Measurements from ENCODE around the gene MIPOL1.

MIPOL1 gene

DNA sequence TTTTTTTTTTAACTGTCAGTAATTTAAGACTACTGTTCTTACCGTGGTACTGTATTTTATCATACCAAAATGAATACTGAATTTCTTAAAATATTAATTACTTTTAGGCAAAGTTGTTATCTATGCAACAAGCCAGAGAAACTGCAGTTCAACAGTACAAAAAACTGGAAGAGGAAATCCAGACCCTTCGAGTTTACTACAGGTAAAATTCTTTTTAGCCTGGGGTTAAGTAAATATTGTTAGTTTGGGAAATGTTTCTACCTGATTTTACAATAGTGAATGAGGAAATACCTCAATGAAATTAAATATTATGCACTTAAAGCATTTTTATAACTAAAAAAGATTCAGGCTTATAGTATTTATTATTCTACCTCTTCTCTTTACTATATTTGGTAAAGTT is 225.0 kb downstream of the MIPOL1 start:
- TF ChIP-seq ZFP69B (tag by site-specific recombination; IDR thresholded peaks at IDR 0.05): no peak
- TF ChIP-seq ZNF768 (tag by site-specific recombination; IDR thresholded peaks at IDR 0.05): no peak
- TF ChIP-seq ZNF776 (tag by site-specific recombination; IDR thresholded peaks at IDR 0.05; ENCODE audit: borderline replicate concordance): no peak
- TF ChIP-seq ZNF2 (tag by site-specific recombination; IDR thresholded peaks at IDR 0.05): no peak
- TF ChIP-seq, protein P1, sequence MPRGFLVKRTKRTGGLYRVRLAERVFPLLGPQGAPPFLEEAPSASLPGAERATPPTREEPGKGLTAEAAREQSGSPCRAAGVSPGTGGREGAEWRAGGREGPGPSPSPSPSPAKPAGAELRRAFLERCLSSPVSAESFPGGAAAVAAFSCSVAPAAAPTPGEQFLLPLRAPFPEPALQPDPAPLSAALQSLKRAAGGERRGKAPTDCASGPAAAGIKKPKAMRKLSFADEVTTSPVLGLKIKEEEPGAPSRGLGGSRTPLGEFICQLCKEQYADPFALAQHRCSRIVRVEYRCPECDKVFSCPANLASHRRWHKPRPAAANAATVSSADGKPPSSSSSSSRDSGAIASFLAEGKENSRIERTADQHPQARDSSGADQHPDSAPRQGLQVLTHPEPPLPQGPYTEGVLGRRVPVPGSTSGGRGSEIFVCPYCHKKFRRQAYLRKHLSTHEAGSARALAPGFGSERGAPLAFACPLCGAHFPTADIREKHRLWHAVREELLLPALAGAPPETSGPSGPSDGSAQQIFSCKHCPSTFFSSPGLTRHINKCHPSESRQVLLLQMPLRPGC (tag by site-specific recombination; IDR thresholded peaks at IDR 0.05): no peak
- no peak for TF ChIP-seq KLF9 (tag by site-specific recombination; IDR thresholded peaks at IDR 0.05; ENCODE audit: low read depth)
- TF ChIP-seq ZNF24 (tag by site-specific recombination; IDR thresholded peaks at IDR 0.05): no peak
- no peak for TF ChIP-seq ZEB2 (tag by site-specific recombination; IDR thresholded peaks at IDR 0.05)
- Histone ChIP-seq H3K27ac (ENCODE audit: extremely low read depth, low read depth, low read length) (no peak overlapping the region), H3K4me3 (ENCODE audit: low read depth, low read length) (no peak overlapping the region), H3K9me3 (ENCODE audit: control insufficient read depth, insufficient read depth, low read depth, low read length) (no peaks in the 10 kb centered on the region), H3K36me3 (ENCODE audit: control insufficient read depth in 2 of 2, insufficient read depth in 1 of 2, low read length in 2 of 2) (no peaks in the 10 kb centered on the region), H3K4me1 (ENCODE audit: control insufficient read depth, insufficient read depth, low read length) (no peaks in the 10 kb centered on the region)
- CTCF ChIA-PET: no interaction called here
- POLR2A ChIA-PET: no interaction called here

DNA sequence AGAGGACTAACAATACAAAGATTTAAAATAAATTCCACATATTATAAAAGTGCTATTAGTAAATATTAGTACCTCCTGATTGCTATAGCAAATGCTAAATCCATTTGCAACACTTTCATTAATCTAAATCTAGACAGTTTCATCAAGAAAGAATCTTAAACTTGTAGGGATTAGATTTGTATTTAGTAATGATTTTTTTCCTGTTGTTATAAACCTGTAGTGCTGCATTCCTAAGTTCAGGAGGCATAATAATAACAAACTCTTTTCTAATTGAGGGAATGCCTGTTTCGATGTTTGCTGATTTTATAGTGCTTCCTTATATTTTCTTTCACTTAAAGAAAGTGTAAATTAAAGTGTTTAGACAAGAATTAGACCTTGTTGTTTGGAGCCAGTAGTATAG is 231.2 kb downstream of the MIPOL1 start:
- no peaks in the 10 kb centered on the region for H3K4me1 ChIP-seq (ENCODE audit: control insufficient read depth, insufficient read depth, low read length)
- TF ChIP-seq ZNF37A (tag by site-specific recombination; IDR thresholded peaks at IDR 0.05) (no peak), ZBTB17 (tag by site-specific recombination; IDR thresholded peaks at IDR 0.05) (no peak), ZNF221 (tag by site-specific recombination; IDR thresholded peaks at IDR 0.05; ENCODE audit: borderline replicate concordance) (no peak), ZNF555 (tag by site-specific recombination; conservative IDR thresholded peaks at IDR 0.05) (no peak)
- TF ChIP-seq, protein P2, sequence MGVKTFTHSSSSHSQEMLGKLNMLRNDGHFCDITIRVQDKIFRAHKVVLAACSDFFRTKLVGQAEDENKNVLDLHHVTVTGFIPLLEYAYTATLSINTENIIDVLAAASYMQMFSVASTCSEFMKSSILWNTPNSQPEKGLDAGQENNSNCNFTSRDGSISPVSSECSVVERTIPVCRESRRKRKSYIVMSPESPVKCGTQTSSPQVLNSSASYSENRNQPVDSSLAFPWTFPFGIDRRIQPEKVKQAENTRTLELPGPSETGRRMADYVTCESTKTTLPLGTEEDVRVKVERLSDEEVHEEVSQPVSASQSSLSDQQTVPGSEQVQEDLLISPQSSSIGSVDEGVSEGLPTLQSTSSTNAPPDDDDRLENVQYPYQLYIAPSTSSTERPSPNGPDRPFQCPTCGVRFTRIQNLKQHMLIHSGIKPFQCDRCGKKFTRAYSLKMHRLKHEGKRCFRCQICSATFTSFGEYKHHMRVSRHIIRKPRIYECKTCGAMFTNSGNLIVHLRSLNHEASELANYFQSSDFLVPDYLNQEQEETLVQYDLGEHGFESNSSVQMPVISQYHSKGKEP (tag by site-specific recombination; IDR thresholded peaks at IDR 0.05): no peak
- TF ChIP-seq, protein P3, sequence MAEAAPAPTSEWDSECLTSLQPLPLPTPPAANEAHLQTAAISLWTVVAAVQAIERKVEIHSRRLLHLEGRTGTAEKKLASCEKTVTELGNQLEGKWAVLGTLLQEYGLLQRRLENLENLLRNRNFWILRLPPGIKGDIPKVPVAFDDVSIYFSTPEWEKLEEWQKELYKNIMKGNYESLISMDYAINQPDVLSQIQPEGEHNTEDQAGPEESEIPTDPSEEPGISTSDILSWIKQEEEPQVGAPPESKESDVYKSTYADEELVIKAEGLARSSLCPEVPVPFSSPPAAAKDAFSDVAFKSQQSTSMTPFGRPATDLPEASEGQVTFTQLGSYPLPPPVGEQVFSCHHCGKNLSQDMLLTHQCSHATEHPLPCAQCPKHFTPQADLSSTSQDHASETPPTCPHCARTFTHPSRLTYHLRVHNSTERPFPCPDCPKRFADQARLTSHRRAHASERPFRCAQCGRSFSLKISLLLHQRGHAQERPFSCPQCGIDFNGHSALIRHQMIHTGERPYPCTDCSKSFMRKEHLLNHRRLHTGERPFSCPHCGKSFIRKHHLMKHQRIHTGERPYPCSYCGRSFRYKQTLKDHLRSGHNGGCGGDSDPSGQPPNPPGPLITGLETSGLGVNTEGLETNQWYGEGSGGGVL (tag by site-specific recombination; IDR thresholded peaks at IDR 0.05): no peak
- POLR2A ChIA-PET: no interaction called here
- H3K36me3 ChIP-seq (ENCODE audit: control insufficient read depth in 2 of 2, insufficient read depth in 1 of 2, low read length in 2 of 2): no peaks in the 10 kb centered on the region
- no peak overlapping the region for H3K27ac ChIP-seq (ENCODE audit: extremely low read depth, low read depth, low read length)
- CTCF ChIA-PET: no interaction called here
- no peaks in the 10 kb centered on the region for H3K9me3 ChIP-seq (ENCODE audit: control insufficient read depth, insufficient read depth, low read depth, low read length)
- H3K4me3 ChIP-seq (ENCODE audit: low read depth, low read length): no peak overlapping the region

DNA sequence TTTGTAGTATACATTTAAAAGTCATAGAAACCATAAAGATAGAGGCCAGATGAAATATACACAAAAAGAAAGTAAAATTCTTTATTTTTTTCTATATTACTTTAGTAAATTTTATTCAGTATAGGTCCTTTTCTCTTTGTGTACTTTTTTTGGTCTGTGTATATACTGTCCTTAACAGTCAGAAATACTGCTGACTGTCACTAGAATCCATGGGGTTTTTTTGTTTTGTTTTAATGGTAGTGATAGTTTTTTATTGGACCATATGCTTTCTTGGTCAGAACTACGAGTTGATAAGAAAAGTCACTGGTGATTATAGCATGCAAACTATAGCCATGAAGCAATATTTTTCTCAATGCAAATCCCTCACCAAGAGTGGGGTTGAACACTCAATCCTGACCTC is 231.9 kb downstream of the MIPOL1 start:
- CTCF ChIA-PET: no interaction called here
- TF ChIP-seq ZNF610 (tag by site-specific recombination; IDR thresholded peaks at IDR 0.05; ENCODE audit: borderline replicate concordance) (no peak), SP7 (tag by site-specific recombination; IDR thresholded peaks at IDR 0.05) (no peak), ZNF341 (tag by site-specific recombination; IDR thresholded peaks at IDR 0.05; ENCODE audit: low read depth) (no peak), ZNF266 (tag by site-specific recombination; IDR thresholded peaks at IDR 0.05; ENCODE audit: low read depth) (no peak), ZNF768 (tag by site-specific recombination; IDR thresholded peaks at IDR 0.05) (no peak), ZNF626 (tag by site-specific recombination; IDR thresholded peaks at IDR 0.05) (no peak)
- TF ChIP-seq, protein P4, sequence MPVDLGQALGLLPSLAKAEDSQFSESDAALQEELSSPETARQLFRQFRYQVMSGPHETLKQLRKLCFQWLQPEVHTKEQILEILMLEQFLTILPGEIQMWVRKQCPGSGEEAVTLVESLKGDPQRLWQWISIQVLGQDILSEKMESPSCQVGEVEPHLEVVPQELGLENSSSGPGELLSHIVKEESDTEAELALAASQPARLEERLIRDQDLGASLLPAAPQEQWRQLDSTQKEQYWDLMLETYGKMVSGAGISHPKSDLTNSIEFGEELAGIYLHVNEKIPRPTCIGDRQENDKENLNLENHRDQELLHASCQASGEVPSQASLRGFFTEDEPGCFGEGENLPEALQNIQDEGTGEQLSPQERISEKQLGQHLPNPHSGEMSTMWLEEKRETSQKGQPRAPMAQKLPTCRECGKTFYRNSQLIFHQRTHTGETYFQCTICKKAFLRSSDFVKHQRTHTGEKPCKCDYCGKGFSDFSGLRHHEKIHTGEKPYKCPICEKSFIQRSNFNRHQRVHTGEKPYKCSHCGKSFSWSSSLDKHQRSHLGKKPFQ (tag by site-specific recombination; IDR thresholded peaks at IDR 0.05): no peak
- TF ChIP-seq, protein P1 (tag by site-specific recombination; IDR thresholded peaks at IDR 0.05): no peak

More for the DNA sequence above, 231.9 kb downstream of the MIPOL1 start:
- POLR2A ChIA-PET: no interaction called here
- no peaks in the 10 kb centered on the region for H3K4me1 ChIP-seq (ENCODE audit: control insufficient read depth, insufficient read depth, low read length)
- no peaks in the 10 kb centered on the region for H3K9me3 ChIP-seq (ENCODE audit: control insufficient read depth, insufficient read depth, low read depth, low read length)
- H3K4me3 ChIP-seq (ENCODE audit: low read depth, low read length): no peak overlapping the region
- no peak overlapping the region for H3K27ac ChIP-seq (ENCODE audit: extremely low read depth, low read depth, low read length)
- H3K36me3 ChIP-seq (ENCODE audit: control insufficient read depth in 2 of 2, insufficient read depth in 1 of 2, low read length in 2 of 2): no peaks in the 10 kb centered on the region
